AG09309 (cell line): Measurements from ENCODE around the gene ZDHHC22.

ENCODE experiments used
- DNase-seq: peaks from one replicate; pipeline ENCODE4 v3.0.0-alpha.2; 2010; ENCODE audit warnings: low read depth
- H3K4me3 ChIP-seq: 2 replicates; pipeline ENCODE4 v1.5.1; 2011; ENCODE audit warnings: mild to moderate bottlenecking, low read depth, low read length, moderate library complexity; ENCODE audit not compliant: control insufficient read depth
- CTCF ChIP-seq: IDR thresholded peaks from 2 replicates; pipeline ENCODE4 v1.5.1; 2011; ENCODE audit warnings: mild to moderate bottlenecking, low read depth, low read length, inconsistent platforms; ENCODE audit not compliant: insufficient read depth, control insufficient read depth; ENCODE audit errors: missing control alignments

ZDHHC22 gene

DNA sequence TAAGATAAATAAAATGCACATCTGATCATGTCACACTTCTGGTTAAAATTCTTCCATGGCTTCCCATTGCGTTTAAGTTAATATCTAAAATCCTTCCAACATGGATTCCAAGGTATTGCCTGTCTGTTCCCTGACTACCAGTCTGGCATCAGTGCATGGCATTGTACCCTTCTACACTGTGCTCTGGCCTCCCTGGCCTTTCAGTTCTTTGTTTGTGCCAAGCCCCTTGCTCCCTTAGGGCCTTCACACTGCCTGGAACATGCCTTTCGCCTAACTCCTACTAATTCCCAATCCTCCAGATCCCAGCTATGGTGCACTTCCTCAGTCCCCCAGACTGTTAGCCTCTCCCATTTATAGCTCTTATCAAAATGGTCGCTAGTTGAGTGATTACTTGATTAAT, 37.2 kb downstream of the ZDHHC22 start:
- no peak overlapping the region for H3K4me3 ChIP-seq
- no peak for TF ChIP-seq CTCF
- no peak for DNase-seq

GRCh38 chr14:77103951-77104350, 37.6 kb downstream of the ZDHHC22 start:
- TF ChIP-seq CTCF: no peak

GRCh38 chr14:77103475-77103874, 38.1 kb downstream of the ZDHHC22 start:
- DNase-seq: no peak

More at GRCh38 chr14:77103951-77104350, 37.6 kb downstream of the ZDHHC22 start:
- no peak for DNase-seq
- no peak overlapping the region for H3K4me3 ChIP-seq

GRCh38 chr14:77102154-77102553, 39.4 kb downstream of the ZDHHC22 start:
- no peak for TF ChIP-seq CTCF
- no peak overlapping the region for H3K4me3 ChIP-seq
- no peak for DNase-seq

More at GRCh38 chr14:77103475-77103874, 38.1 kb downstream of the ZDHHC22 start:
- H3K4me3 ChIP-seq: no peak overlapping the region
- TF ChIP-seq CTCF: no peak

DNA sequence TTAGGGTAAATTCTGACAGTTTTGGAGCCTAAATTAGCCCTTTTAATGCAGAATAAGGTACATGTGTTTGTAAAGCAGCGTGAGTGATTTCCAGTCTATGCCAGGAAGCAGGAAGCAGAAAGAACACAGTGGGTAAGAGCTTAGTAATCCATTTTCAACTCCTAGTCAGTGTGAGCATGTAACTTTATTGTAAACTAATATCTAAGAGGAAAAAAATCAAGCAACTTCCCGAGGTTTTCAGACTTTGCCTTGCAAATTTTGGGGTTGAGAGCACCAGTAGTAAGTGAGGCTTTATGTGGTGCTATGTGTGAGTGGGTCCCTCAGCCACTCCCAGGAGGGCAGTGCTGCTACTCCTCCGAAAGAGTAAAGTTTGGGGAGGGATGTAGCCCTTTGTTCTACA, 40.6 kb downstream of the ZDHHC22 start:
- no peak for DNase-seq
- TF ChIP-seq CTCF: no peak

DNA sequence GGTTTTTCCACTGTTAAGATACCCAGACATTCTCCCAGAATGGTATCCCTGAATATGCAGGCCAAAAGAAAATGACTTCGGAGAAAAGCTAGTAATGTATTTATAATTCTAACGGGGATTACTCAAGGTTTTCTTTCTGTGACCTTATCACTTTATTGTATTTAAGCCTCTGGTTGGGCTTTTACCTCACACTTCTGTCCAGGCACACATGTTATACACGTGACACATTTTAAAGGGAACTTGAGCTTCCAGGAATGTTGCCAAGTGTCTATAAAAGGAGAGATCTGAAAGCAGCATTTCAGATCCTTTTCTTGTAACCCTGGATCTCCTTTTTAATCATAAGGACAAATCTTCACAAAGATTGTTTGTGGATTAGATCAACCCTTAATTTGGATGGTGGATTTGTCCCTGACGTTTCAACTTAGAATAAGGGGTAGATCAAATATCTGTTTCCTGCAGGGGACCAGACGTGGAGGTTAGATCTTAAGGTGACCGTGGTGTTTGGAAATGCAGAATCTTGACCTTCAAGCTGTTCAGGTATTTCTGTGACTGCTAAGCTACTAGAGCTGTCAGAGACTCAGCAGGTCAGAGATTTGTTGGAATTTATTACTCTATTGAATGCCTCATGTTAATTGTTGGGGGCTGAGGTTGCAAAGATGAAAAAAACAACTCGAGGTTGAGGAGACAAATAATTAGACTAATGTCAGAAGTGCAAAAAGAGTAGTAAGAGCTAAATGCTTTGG, 42.0 kb downstream of the ZDHHC22 start:
- DNase-seq: peak; percentile 76
- no peak for TF ChIP-seq CTCF
- no peak overlapping the region for H3K4me3 ChIP-seq

More for the DNA sequence above, 40.6 kb downstream of the ZDHHC22 start:
- H3K4me3 ChIP-seq: no peak overlapping the region
